GM18873 (cell line): ENCODE results near the gene AKNAD1.
"Not testable (repeated sequence)": the region's sequence is repeated elsewhere in the genome, so short reads cannot be mapped to it uniquely, and the experiment has no call there.

Experiments
- ATAC-seq: cut with Tn5 transposase; IDR thresholded peaks from one replicate; pipeline ENCODE4 v1.9.1; 2021; ENCODE audit warnings: mild to moderate bottlenecking, moderate library complexity, moderate number of reproducible peaks; ENCODE audit not compliant: unreplicated experiment, low FRiP score

AKNAD1 gene

DNA sequence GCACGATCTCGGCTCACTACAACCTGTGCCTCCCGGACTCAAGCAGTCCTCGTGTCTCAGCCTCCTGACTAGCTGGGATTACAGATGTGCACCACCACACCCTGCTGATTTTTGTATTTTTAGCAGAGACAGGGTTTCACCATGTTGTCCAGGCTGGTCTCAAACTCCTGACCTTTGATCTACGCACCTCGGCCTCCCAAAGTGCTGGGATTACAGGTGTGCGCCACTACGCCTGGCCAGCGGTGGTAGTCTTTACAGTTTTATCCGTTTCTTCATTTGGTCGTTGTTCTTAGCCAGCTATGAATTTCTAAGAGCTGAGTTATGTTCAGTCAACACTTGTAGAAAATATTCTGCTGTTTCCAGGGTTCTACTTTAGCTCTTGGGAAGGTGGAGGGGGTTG lies 53.3 kb downstream of the AKNAD1 start:
- no peak for ATAC-seq

DNA sequence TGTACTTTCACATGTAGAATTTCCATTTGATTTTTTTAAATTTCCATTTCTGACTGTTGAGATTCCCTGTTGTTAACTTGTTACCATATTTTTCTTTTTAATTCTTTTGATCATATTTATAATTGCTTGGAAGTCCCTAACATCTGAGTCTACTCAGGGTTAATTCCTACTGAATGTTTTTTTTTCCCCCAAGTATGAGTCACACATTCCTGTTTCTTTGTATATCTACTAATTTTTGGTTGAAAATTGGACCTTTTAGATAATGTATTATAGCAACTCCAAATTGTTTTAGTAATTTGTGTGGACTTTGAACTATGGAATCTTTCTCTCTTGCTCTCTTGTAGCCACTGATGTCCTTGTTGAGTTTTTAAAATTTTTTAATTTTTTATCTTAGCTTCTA lies 55.8 kb downstream of the AKNAD1 start:
- no peak for ATAC-seq

DNA sequence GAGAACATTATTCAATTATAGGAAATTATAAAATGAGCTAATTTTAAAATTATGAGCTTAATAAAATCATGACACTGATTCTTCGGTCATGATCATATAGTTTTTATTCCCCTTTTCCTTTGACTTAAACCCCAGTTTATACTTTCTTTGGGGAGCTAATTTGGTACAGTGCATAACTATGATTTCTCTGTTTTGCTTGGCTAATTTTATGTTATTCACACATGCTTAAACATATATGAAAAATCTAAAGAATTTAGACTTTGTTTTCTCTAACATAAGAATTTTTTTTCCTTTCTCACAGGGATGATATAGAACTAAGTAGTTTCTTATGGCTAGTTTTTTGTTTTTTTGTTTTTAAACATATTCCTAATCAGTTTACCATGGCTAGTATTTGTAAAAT lies 57.9 kb downstream of the AKNAD1 start:
- ATAC-seq, result no peak

DNA sequence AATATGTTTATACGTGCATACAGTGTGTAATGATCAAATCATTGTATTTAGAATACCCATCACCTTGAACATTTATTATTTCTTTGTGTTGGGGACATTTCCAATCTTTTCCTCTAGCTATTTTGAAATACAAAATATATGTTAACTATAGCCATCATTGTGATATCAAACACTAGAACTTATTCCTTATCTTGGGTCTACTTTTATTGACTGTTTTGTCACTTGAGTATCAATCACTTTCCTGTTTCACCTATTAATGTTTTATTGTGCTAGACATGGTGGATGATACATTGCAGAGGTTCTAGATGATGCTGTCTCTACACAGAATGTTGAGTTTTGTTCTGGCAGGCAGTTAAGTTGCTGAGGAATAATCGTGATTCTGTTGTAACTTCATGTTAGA lies 64.5 kb downstream of the AKNAD1 start:
- no peak for ATAC-seq

- ATAC-seq, result no peak
These were observed 65.1 kb downstream of the AKNAD1 start for GRCh38 chr1:108791790-108792189.

DNA sequence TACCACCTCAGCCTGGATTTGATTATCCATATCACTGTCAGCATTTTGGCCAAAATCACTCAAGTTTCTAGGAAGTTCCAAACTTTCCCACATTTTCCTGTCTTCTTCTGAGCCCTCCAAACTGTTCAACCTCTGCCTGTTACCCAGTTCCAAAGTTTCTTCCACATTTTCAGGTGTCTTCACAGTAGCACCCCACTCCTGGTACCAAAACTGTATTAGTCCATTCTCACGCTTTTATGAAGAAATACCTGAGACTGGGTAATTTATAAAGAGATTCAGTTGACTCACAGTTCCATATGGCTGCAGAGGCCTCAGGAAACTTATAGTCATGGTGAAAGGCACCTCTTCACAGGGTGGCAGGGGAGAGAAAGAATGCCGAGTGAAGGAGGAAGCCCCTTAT lies 71.0 kb downstream of the AKNAD1 start:
- ATAC-seq, result no peak

- ATAC-seq, result no peak
These were observed 71.6 kb downstream of the AKNAD1 start for GRCh38 chr1:108785264-108785663.

GRCh38 chr1:108781575-108781944 lies 75.3 kb downstream of the AKNAD1 start:
- not testable (repeated sequence) for ATAC-seq

DNA sequence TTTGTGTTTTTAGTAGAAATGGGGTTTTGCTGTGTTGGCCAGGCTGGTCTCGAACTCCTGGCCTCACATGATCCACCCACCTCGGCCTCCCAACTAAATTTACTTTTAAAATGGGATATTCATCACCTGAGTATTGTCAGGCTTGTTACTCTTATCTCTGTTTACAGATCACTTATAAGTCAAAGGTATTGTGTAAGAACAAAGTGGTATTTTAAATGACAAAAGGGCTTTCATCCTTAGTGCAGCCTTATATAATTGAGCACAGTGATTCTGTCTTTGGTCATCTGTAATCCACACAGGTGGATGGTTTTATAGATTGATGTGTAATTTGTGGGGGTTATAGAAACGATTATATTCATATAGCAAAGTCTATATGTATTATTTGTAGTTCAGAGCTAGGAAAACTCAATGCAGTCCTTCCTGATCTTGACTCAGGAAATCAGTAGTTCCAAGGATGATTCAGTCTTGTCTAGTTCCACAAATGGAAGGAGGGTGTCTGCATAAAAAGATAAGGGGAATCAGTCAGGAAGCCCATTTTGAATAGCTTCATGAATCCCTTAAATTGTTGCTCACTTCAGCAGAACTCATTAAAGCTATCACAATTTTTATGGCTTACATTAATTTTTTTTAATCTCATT lies 75.8 kb downstream of the AKNAD1 start:
- no peak for ATAC-seq

DNA sequence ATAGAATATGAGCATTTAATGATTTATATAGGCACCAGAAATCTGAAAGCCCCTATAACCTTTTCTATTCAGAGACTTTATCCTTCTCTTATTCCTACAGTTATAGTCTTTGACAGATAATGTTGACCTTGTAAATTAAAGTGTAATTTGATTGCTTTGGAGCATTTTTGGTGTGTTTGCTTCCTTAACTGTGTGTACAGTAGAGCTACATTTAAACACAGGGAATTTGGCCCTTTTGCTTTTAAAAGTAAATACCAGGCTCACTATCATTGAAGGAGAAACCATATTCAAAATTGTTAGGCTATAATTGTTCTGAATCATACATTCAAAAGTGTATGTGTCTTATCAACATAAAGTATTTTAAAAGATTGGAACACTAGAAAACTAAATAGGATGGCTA lies 77.4 kb downstream of the AKNAD1 start:
- no peak for ATAC-seq

- no peak for ATAC-seq
These were observed 79.1 kb downstream of the AKNAD1 start for GRCh38 chr1:108777839-108778238.

DNA sequence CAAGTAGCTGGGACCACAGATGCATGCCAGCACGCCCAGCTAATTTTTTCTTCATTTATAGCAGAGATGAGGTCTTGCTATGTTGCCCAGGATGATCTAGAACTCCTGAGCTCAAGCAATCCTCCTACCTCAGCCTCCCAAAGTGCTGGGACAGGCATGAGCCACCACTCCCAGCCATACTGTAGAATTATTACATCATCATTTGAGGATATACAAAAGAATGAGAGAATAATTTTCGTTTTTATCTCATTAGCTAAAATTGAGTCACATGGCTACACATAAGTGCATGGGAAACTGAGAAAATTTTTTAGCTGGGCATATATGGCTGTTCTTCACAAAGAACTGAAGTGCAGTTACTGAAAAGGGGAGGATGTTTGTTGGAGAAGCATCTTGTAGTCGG lies 89.2 kb downstream of the AKNAD1 start:
- ATAC-seq, result no peak

- ATAC-seq, result no peak
These were observed 89.8 kb downstream of the AKNAD1 start for GRCh38 chr1:108767115-108767514.
